Adrenal gland (tissue), 12 donors: ENCODE measurements around the gene SPTBN1. TPM values are rescaled to one million over a fixed set of nuclear protein-coding genes. Genes with fewer than 3 reads are reported as not detected.

ENCODE experiments used
- DNase-seq, 7 donors: peaks; one replicate each; pipeline ENCODE4 v3.0.0-alpha.2; 2019 to 2020
- H3K27ac ChIP-seq, 5 donors: fragments of 200-600 bp; sonication (generic) in 4 of 5; 1 replicate in 3 of 5; 2 replicates in 2 of 5; pipeline versions ENCODE4 v1.5.1 to v1.8.0; 2016 to 2020; ENCODE audit warnings: mild to moderate bottlenecking in 1 of 5
- H3K27me3 ChIP-seq: fragments of 200-600 bp; 2 replicates; pipeline ENCODE4 v1.8.0; 2021
- H3K36me3 ChIP-seq, 2 donors: fragments of 200-600 bp; replicated peaks in 1 of 2; 1 replicate in 1 of 2; 2 replicates in 1 of 2; pipeline versions ENCODE4 v1.5.1 to v1.8.0; 2018 to 2022
- H3K4me1 ChIP-seq, 2 donors: fragments of 200-600 bp; replicated peaks in 1 of 2; 1 replicate in 1 of 2; 2 replicates in 1 of 2; pipeline versions ENCODE4 v1.5.1 to v1.8.0; 2018 to 2021
- H3K4me3 ChIP-seq, 4 donors: fragments of 200-600 bp; sonication (generic) in 3 of 4; one replicate each; pipeline ENCODE4 v1.5.1; 2016 to 2018
- H3K9me3 ChIP-seq, 3 donors: fragments of 200-600 bp; sonication (generic) in 1 of 3; replicated peaks in 1 of 3; 1 replicate in 2 of 3; 2 replicates in 1 of 3; pipeline versions ENCODE4 v1.5.1 to v1.8.0; 2016 to 2021
- POLR2A ChIP-seq, 2 donors: fragments of 450-650 bp; IDR thresholded peaks; one replicate each; pipeline ENCODE4 v1.6.1; 2017; ENCODE audit warnings: antibody characterized with exemption in 2 of 2, mild to moderate bottlenecking in 2 of 2, moderate library complexity in 1 of 2
- WGBS, 4 donors: extraction: QIAGEN DNeasy Blood & Tissue Kit in 2 of 4; methylation state at CpG; one replicate each; pipeline versions ENCODE4 v1.1.5 to v1.1.7; 2013 to 2017; 5-methylcytosine and 5-hydroxymethylcytosine counted together
- intact Hi-C, 2 donors: fragments of 100-400 bp; cut with DNase I; formaldehyde crosslinking; loops; one replicate each; pipeline versions ENCODE4 v1.14.1 to v1.15.0; 2022 to 2023
- polyA plus RNA-seq, 3 donors: library from polyadenylated mRNA; stranded (reverse); fragments of 200-250 nt in 2 of 3; fragments of 350-450 nt in 1 of 3; fragmentation: Illumina TruSeq in 1 of 3; extraction: RNeasy Lipid Tissue Mini Kit (QIAGEN cat#74804) in 1 of 3; gene quantifications; one replicate each; pipeline ENCODE4 v1.2.3, GENCODE V29; 2013 to 2014
- total RNA-seq, 9 donors: library from RNA; depleted of rRNA in 4 of 9; stranded (reverse); fragments of >200 nt in 4 of 9; fragments of 120-200 nt in 1 of 9; fragmentation: NEBNext Ultra II Directional in 1 of 9; extraction: Animal tissue kit (Norgen Biotek cat#: 25700) in 1 of 9; gene quantifications; one replicate each; pipeline versions ENCODE4 v1.1.0 to v1.2.4, GENCODE V29; 2013 to 2023
- TF ChIP-seq, protein P1 (sequence below), 6 experiments: fragments of 450-650 bp in 4 of 6; fragments of 200-600 bp in 2 of 6; sonication (generic) in 1 of 6; IDR thresholded peaks; 1 replicate in 5 of 6; 2 replicates in 1 of 6; pipeline versions ENCODE4 v1.5.1 to v1.8.0; 2016 to 2021; ENCODE audit warnings: antibody characterized with exemption in 6 of 6, mild to moderate bottlenecking in 2 of 6, moderate library complexity in 1 of 6
- donor health status: healthy with polysubstance abuse.
- donor health status: Bipolar disorder and iron deficiency.
- donor health status: DM: yes; HTN: yes; CAD: no.
- donor health status: DM: no; HTN: no; CAD: no.
- donor health status: DM: no; HTN: no; CAD: no.
- donor health status: DM: yes; HTN: yes; CAD: no.

SPTBN1 gene
- total and polyA plus RNA-seq, 12 donors: 72.9 to 653 (median 493) TPM

DNA sequence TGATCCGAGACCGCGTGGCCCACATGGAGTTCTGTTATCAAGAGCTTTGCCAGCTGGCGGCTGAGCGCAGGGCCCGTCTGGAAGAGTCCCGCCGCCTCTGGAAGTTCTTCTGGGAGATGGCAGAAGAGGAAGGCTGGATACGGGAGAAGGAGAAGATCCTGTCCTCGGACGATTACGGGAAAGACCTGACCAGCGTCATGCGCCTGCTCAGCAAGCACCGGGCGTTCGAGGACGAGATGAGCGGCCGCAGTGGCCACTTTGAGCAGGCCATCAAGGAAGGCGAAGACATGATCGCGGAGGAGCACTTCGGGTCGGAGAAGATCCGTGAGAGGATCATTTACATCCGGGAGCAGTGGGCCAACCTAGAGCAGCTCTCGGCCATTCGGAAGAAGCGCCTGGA, 172.8 kb downstream of the SPTBN1 start:
- no peak overlapping the region for H3K4me3 ChIP-seq
- no peaks in the 10 kb centered on the region for H3K27me3 ChIP-seq
- peak overlapping the region in 3 of 5 donors; percentile 79 to 92 (median 92) for H3K27ac ChIP-seq
- intact Hi-C loops: no loop called here
- H3K9me3 ChIP-seq: no peaks in the 10 kb centered on the region
- H3K4me1 ChIP-seq: peaks cover 7 to 70% of the 10 kb centered on the region in 2 donors
- WGBS, 4 donors: 93 to 97% (median 95%) methylated on average over 28 to 30 of the region's 30 CpGs
- no peak for DNase-seq
- peaks cover 0 to 99% of the 10 kb centered on the region in 2 donors for H3K36me3 ChIP-seq
- TF ChIP-seq, protein P1, sequence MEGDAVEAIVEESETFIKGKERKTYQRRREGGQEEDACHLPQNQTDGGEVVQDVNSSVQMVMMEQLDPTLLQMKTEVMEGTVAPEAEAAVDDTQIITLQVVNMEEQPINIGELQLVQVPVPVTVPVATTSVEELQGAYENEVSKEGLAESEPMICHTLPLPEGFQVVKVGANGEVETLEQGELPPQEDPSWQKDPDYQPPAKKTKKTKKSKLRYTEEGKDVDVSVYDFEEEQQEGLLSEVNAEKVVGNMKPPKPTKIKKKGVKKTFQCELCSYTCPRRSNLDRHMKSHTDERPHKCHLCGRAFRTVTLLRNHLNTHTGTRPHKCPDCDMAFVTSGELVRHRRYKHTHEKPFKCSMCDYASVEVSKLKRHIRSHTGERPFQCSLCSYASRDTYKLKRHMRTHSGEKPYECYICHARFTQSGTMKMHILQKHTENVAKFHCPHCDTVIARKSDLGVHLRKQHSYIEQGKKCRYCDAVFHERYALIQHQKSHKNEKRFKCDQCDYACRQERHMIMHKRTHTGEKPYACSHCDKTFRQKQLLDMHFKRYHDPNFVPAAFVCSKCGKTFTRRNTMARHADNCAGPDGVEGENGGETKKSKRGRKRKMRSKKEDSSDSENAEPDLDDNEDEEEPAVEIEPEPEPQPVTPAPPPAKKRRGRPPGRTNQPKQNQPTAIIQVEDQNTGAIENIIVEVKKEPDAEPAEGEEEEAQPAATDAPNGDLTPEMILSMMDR (IDR thresholded peaks at IDR 0.05): no peak
- no peak for TF ChIP-seq POLR2A (IDR thresholded peaks at IDR 0.05)

GRCh38 chr2:54629390-54629789, 173.3 kb downstream of the SPTBN1 start:
- Histone ChIP-seq H3K9me3 (no peaks in the 10 kb centered on the region), H3K4me1 (peaks cover 11 to 70% of the 10 kb centered on the region in 2 donors), H3K4me3 (no peak overlapping the region), H3K36me3 (peaks cover 0 to 100% of the 10 kb centered on the region in 2 donors), H3K27ac (peak overlapping the region; percentile 40 to 92 (median 79)), H3K27me3 (no peaks in the 10 kb centered on the region)
- 93 to 94% (median 94%) methylated on average over 20 of the region's 20 CpGs for WGBS, 4 donors
- intact Hi-C loops: no loop called here
- TF ChIP-seq, protein P1 (IDR thresholded peaks at IDR 0.05): no peak
- no peak for TF ChIP-seq POLR2A (IDR thresholded peaks at IDR 0.05)
- DNase-seq: no peak

GRCh38 chr2:54629914-54630857, 174.1 kb downstream of the SPTBN1 start:
- no peaks in the 10 kb centered on the region for H3K9me3 ChIP-seq
- peaks cover 0 to 98% of the 10 kb centered on the region in 2 donors for H3K36me3 ChIP-seq
- H3K27ac ChIP-seq: peak overlapping the region; percentile 40 to 92 (median 79)
- no peaks in the 10 kb centered on the region for H3K27me3 ChIP-seq
- 34 to 47% (median 38%) methylated on average over 10 to 11 of the region's 11 CpGs for WGBS, 4 donors
- intact Hi-C loops: no loop called here
- peak; percentile 87 to 98 (median 96) for DNase-seq
- no peak overlapping the region for H3K4me3 ChIP-seq
- peak in 1 of 2 donors; percentile 40 for TF ChIP-seq POLR2A (IDR thresholded peaks at IDR 0.05)
- TF ChIP-seq, protein P1 (IDR thresholded peaks at IDR 0.05): no peak
- H3K4me1 ChIP-seq: peaks cover 19 to 70% of the 10 kb centered on the region in 2 donors

DNA sequence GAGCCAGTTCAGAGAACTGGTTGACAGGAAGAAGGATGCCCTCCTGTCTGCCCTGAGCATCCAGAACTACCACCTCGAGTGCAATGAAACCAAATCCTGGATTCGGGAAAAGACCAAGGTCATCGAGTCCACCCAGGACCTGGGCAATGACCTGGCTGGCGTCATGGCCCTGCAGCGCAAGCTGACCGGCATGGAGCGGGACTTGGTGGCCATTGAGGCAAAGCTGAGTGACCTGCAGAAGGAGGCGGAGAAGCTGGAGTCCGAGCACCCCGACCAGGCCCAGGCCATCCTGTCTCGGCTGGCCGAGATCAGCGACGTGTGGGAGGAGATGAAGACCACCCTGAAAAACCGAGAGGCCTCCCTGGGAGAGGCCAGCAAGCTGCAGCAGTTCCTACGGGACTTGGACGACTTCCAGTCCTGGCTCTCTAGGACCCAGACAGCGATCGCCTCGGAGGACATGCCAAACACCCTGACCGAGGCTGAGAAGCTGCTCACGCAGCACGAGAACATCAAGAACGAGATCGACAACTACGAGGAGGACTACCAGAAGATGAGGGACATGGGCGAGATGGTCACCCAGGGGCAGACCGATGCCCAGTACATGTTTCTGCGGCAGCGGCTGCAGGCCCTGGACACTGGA, 174.9 kb downstream of the SPTBN1 start:
- intact Hi-C loops: no loop called here
- Histone ChIP-seq H3K36me3 (peaks cover 0 to 95% of the 10 kb centered on the region in 2 donors), H3K27ac (peak overlapping the region in 4 of 5 donors; percentile 75 to 92 (median 86)), H3K9me3 (no peaks in the 10 kb centered on the region), H3K27me3 (no peaks in the 10 kb centered on the region), H3K4me3 (no peak overlapping the region), H3K4me1 (peaks cover 27 to 72% of the 10 kb centered on the region in 2 donors)
- 67 to 89% (median 71%) methylated on average over 19 to 30 of the region's 30 CpGs for WGBS, 4 donors
- DNase-seq: peak in 1 of 7 donors; percentile 50
- no peak for TF ChIP-seq POLR2A (IDR thresholded peaks at IDR 0.05)
- TF ChIP-seq, protein P1 (IDR thresholded peaks at IDR 0.05): no peak
